ENCODE results near the gene ENTPD8.

The ENTPD8 gene

DNA sequence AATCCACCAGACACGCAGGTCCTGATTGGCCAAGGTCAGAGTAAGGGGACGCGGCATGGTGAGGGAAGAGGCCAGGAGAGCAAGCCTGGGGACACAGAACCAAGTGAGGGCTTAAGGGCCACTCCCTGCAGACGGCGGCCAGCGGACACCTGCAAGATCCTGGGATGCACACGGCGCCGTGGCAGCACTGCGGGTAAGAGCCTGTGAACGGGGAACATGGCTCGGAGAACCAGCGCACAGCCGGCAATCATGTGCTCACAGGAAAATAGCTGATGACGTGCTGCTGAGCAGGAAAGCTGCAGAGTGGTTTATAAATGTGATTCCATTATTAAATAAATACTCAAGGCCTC is 45.0 kb upstream of the ENTPD8 start:
- no peak for DNase-seq (ENCODE audit: low read depth in 1 of 2, low spot score in 1 of 2)
- Histone ChIP-seq H3K27ac (replicated peaks) (no peak overlapping the region), H3K4me3 (replicated peaks; ENCODE audit: insufficient read depth, low read length) (no peak overlapping the region), H3K27me3 (ENCODE audit: insufficient read depth, poor library complexity, severe bottlenecking) (no peaks in the 10 kb centered on the region)
- TF ChIP-seq POLR2AphosphoS5 (IDR thresholded peaks at IDR 0.05; ENCODE audit: low read depth) = no peak
- TF ChIP-seq SPI1 (IDR thresholded peaks at IDR 0.05; ENCODE audit: borderline replicate concordance, low read depth) = no peak
- no peak for TF ChIP-seq GABPA (IDR thresholded peaks at IDR 0.05; ENCODE audit: low read depth)
- no peak for TF ChIP-seq CTCF (IDR thresholded peaks at IDR 0.05; ENCODE audit: insufficient read depth, low read length)
- TF ChIP-seq, protein P1, sequence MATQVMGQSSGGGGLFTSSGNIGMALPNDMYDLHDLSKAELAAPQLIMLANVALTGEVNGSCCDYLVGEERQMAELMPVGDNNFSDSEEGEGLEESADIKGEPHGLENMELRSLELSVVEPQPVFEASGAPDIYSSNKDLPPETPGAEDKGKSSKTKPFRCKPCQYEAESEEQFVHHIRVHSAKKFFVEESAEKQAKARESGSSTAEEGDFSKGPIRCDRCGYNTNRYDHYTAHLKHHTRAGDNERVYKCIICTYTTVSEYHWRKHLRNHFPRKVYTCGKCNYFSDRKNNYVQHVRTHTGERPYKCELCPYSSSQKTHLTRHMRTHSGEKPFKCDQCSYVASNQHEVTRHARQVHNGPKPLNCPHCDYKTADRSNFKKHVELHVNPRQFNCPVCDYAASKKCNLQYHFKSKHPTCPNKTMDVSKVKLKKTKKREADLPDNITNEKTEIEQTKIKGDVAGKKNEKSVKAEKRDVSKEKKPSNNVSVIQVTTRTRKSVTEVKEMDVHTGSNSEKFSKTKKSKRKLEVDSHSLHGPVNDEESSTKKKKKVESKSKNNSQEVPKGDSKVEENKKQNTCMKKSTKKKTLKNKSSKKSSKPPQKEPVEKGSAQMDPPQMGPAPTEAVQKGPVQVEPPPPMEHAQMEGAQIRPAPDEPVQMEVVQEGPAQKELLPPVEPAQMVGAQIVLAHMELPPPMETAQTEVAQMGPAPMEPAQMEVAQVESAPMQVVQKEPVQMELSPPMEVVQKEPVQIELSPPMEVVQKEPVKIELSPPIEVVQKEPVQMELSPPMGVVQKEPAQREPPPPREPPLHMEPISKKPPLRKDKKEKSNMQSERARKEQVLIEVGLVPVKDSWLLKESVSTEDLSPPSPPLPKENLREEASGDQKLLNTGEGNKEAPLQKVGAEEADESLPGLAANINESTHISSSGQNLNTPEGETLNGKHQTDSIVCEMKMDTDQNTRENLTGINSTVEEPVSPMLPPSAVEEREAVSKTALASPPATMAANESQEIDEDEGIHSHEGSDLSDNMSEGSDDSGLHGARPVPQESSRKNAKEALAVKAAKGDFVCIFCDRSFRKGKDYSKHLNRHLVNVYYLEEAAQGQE (IDR thresholded peaks at IDR 0.05; ENCODE audit: insufficient replicate concordance, low read depth) = no peak

DNA sequence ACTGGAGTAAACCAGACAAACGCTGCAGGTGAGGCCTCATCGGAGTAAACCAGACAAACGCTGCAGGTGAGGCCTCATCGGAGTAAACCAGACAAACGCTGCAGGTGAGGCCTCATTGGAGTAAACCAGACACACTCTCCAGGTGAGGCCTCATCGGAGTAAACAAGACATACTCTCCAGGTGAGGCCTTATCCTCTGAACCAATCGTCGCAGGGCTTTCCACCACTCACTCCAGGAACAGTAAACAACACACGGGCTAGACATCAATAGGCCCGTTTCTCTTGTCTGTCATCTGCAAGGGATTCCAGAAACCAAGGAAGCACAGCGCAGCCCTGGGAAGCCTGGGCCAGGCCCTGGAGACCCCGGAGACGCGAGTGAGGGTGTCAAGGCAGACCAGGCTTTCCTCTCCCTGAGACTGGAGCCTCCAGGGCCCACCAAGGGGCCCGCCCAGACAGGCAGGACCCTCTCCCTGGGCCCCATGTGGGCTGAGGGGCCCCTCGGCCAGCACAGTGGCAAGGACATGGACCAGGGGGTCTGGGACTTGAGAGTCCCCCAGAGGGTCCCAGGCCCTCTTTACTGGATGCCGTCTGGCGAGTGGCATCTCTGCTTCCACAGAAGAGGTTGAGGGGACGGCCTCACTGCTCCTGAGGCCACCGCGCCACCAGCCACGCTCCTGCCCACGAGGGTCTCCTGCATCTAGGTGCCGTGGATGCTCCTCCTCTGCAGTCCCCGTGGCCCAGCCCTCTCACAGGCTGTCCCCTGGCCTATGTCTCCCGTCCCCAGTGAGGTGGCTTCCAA is 44.4 kb upstream of the ENTPD8 start:
- Histone ChIP-seq H3K4me3 (replicated peaks; ENCODE audit: insufficient read depth, low read length) (no peak overlapping the region), H3K27ac (replicated peaks) (no peak overlapping the region), H3K27me3 (ENCODE audit: insufficient read depth, poor library complexity, severe bottlenecking) (no peaks in the 10 kb centered on the region)
- no peak for DNase-seq (ENCODE audit: low read depth in 1 of 2, low spot score in 1 of 2)
- TF ChIP-seq CTCF (IDR thresholded peaks at IDR 0.05; ENCODE audit: insufficient read depth, low read length) (no peak), POLR2AphosphoS5 (IDR thresholded peaks at IDR 0.05; ENCODE audit: low read depth) (no peak), GABPA (IDR thresholded peaks at IDR 0.05; ENCODE audit: low read depth) (no peak), SPI1 (IDR thresholded peaks at IDR 0.05; ENCODE audit: borderline replicate concordance, low read depth) (no peak)
- TF ChIP-seq, protein P1 (IDR thresholded peaks at IDR 0.05; ENCODE audit: insufficient replicate concordance, low read depth) = no peak

DNA sequence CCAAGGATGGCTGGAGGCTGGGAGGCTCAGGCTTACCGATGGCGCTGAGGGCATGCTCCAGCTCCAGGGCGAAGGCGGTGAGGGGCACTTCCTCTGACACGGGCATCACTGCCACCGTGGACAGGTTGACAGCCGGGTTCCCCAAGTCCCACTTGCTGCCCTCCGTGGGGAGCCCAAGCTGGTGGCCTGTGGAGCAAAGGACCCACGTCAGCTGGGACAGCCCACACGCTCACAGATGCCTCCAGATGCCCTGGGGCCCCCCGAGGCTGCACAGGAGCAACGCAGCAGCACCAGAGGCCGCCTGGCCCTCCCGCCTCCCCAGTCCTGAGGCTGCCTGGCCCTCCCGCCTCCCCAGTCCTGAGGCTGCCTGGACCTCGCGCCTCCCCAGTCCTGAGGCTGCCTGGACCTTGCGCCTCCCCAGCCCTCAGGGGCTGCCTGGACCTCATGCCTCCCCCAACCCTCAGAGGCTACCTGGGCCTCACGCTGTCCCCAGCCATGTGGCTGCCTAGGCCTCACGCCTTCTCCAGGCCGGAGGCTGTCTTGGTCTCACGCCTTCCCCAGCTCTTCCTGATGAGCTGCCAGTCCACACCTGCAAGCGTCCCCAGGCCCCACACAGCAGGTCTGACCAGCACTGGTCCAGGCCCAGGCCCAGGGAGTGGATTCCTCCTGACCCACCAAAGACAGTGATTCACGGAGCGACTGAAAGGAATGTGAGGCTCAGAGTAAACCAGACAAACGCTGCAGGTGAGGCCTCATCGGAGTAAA is 43.6 kb upstream of the ENTPD8 start:
- Histone ChIP-seq H3K27me3 (ENCODE audit: insufficient read depth, poor library complexity, severe bottlenecking) (no peaks in the 10 kb centered on the region), H3K27ac (replicated peaks) (no peak overlapping the region), H3K4me3 (replicated peaks; ENCODE audit: insufficient read depth, low read length) (no peak overlapping the region)
- no peak for DNase-seq (ENCODE audit: low read depth in 1 of 2, low spot score in 1 of 2)
- no peak for TF ChIP-seq SPI1 (IDR thresholded peaks at IDR 0.05; ENCODE audit: borderline replicate concordance, low read depth)
- TF ChIP-seq POLR2AphosphoS5 (IDR thresholded peaks at IDR 0.05; ENCODE audit: low read depth) = no peak
- TF ChIP-seq CTCF (IDR thresholded peaks at IDR 0.05; ENCODE audit: insufficient read depth, low read length) = no peak
- no peak for TF ChIP-seq GABPA (IDR thresholded peaks at IDR 0.05; ENCODE audit: low read depth)
- TF ChIP-seq, protein P1 (IDR thresholded peaks at IDR 0.05; ENCODE audit: insufficient replicate concordance, low read depth) = no peak
